HL-60 (cell line): ENCODE results near the gene BRIP1.

Source experiments
- POLR2AphosphoS5 ChIP-seq: IDR thresholded peaks from 2 replicates; pipeline ENCODE4 v1.6.1; 2012; ENCODE audit warnings: low read depth
- TF ChIP-seq, protein P1 (sequence below): IDR thresholded peaks from one replicate; pipeline ENCODE4 v1.5.1; 2011; ENCODE audit warnings: low read length, control low read depth, inconsistent platforms; ENCODE audit not compliant: insufficient read depth

GRCh38 chr17:61843435-61843834 lies 19.9 kb downstream of the BRIP1 start:
- TF ChIP-seq, protein P1, sequence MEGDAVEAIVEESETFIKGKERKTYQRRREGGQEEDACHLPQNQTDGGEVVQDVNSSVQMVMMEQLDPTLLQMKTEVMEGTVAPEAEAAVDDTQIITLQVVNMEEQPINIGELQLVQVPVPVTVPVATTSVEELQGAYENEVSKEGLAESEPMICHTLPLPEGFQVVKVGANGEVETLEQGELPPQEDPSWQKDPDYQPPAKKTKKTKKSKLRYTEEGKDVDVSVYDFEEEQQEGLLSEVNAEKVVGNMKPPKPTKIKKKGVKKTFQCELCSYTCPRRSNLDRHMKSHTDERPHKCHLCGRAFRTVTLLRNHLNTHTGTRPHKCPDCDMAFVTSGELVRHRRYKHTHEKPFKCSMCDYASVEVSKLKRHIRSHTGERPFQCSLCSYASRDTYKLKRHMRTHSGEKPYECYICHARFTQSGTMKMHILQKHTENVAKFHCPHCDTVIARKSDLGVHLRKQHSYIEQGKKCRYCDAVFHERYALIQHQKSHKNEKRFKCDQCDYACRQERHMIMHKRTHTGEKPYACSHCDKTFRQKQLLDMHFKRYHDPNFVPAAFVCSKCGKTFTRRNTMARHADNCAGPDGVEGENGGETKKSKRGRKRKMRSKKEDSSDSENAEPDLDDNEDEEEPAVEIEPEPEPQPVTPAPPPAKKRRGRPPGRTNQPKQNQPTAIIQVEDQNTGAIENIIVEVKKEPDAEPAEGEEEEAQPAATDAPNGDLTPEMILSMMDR: no peak
- no peak for TF ChIP-seq POLR2AphosphoS5
